H1 (cell line): Measurements from ENCODE around the gene MTNR1B. TPM values are rescaled to one million over a fixed set of nuclear protein-coding genes. Genes with fewer than 3 reads are reported as not detected.

ENCODE experiments used
- CTCF ChIA-PET: fragments of 300-600 bp; sonication (Branson Sonifier 250); formaldehyde crosslinking; loops from one replicate; lab custom pipeline; 2021; ENCODE audit not compliant: partially characterized antibody; lab: Charles Lee
- POLR2A ChIA-PET: fragments of 300-600 bp; sonication (Branson Sonifier 250); formaldehyde crosslinking; loops from one replicate; lab custom pipeline; 2021; ENCODE audit warnings: inconsistent platforms; ENCODE audit not compliant: partially characterized antibody; lab: Charles Lee
- DNase-seq, 2 experiments: peaks; one replicate each; pipeline versions ENCODE4 v3.0.0 to v3.0.0-alpha.2; 2010 to 2022; ENCODE audit warnings: low spot score in 2 of 2, low read depth in 1 of 2, mixed read lengths in 1 of 2
- FAIRE-seq: peaks from 2 replicates; lab custom pipeline; 2011; peaks lifted over from hg19 to GRCh38; lab: Jason Lieb, UNC
- H2AFZ ChIP-seq: 2 replicates; pipeline ENCODE4 v1.8.1; 2012; ENCODE audit warnings: low read length, inconsistent platforms
- H2AK5ac ChIP-seq: 2 replicates; pipeline ENCODE4 v1.6.1; 2013; ENCODE audit warnings: low read depth, low read length
- H2BK120ac ChIP-seq: replicated peaks from 2 replicates; pipeline ENCODE3; 2013; ENCODE audit warnings: low read depth, low read length, inconsistent platforms
- H2BK12ac ChIP-seq: 2 replicates; pipeline ENCODE4 v1.6.1; 2013; ENCODE audit warnings: low read depth, low read length
- H2BK15ac ChIP-seq: 2 replicates; pipeline ENCODE4 v1.6.1; 2013; ENCODE audit warnings: low read length
- H2BK20ac ChIP-seq: 2 replicates; pipeline ENCODE4 v1.6.1; 2013; ENCODE audit warnings: low read length
- H2BK5ac ChIP-seq: 2 replicates; pipeline ENCODE4 v1.6.1; 2013; ENCODE audit warnings: low read depth, low read length
- H3K14ac ChIP-seq: 2 replicates; pipeline ENCODE4 v1.6.1; 2013; ENCODE audit warnings: inconsistent platforms; ENCODE audit not compliant: insufficient read length
- H3K18ac ChIP-seq: 2 replicates; pipeline ENCODE4 v1.6.1; 2013; ENCODE audit warnings: low read length; ENCODE audit errors: extremely low read depth
- H3K23ac ChIP-seq: 2 replicates; pipeline ENCODE4 v1.6.1; 2013; ENCODE audit warnings: inconsistent platforms; ENCODE audit not compliant: insufficient read length
- H3K23me2 ChIP-seq: 2 replicates; pipeline ENCODE4 v1.6.1; 2013; ENCODE audit warnings: low read depth, low read length
- H3K27ac ChIP-seq: 2 replicates; pipeline ENCODE4 v1.6.1; 2011; ENCODE audit warnings: low read depth, low read length, inconsistent platforms
- H3K27me3 ChIP-seq, 4 experiments: replicated peaks in 1 of 4; 1 replicate in 1 of 4; 2 replicates in 3 of 4; pipeline versions ENCODE4 v1.6.1 to v1.8.1; 2011 to 2013; ENCODE audit warnings: low read length in 3 of 4, mild to moderate bottlenecking in 3 of 4, inconsistent platforms in 2 of 4, mixed read lengths in 2 of 4, moderate library complexity in 1 of 4; ENCODE audit not compliant: control insufficient read depth in 3 of 4, insufficient read depth in 3 of 4; ENCODE audit errors: extremely low read depth in 1 of 4
- H3K36me3 ChIP-seq, 4 experiments: 2 replicates each; pipeline versions ENCODE4 v1.6.1 to v1.8.1; 2011 to 2013; ENCODE audit warnings: mild to moderate bottlenecking in 4 of 4, low read length in 3 of 4, moderate library complexity in 2 of 4, control low read depth in 1 of 4, inconsistent platforms in 1 of 4; ENCODE audit not compliant: insufficient read depth in 4 of 4, control insufficient read depth in 2 of 4
- H3K4ac ChIP-seq: replicated peaks from 2 replicates; pipeline ENCODE3; 2013; ENCODE audit warnings: low read length, low read depth, mixed read lengths, inconsistent platforms; ENCODE audit not compliant: insufficient read length
- H3K4me1 ChIP-seq, 4 experiments: replicated peaks in 1 of 4; 1 replicate in 1 of 4; 2 replicates in 3 of 4; pipeline versions ENCODE4 v1.6.1 to v1.8.1; 2011 to 2013; ENCODE audit warnings: low read length in 3 of 4, inconsistent platforms in 2 of 4, mixed read lengths in 1 of 4; ENCODE audit not compliant: insufficient read depth in 4 of 4, control insufficient read depth in 3 of 4
- H3K4me2 ChIP-seq, 2 experiments: 2 replicates each; pipeline versions ENCODE4 v1.6.1 to v1.8.1; 2011 to 2013; ENCODE audit warnings: low read depth in 2 of 2, low read length in 2 of 2, control low read depth in 1 of 2, inconsistent platforms in 1 of 2, mild to moderate bottlenecking in 1 of 2; ENCODE audit not compliant: insufficient read depth in 1 of 2
- H3K4me3 ChIP-seq, 4 experiments: fragments of 200-600, 300-600 bp in 1 of 4; sonication (generic), shearing (Covaris generic), sonication (Bioruptor Twin) in 1 of 4; 2 replicates each; pipeline versions ENCODE4 v1.5.1 to v1.8.1; 2011 to 2016; ENCODE audit warnings: low read length in 4 of 4, low read depth in 3 of 4, control low read depth in 2 of 4, inconsistent platforms in 2 of 4, mild to moderate bottlenecking in 2 of 4, mixed read lengths in 1 of 4, moderate library complexity in 1 of 4; ENCODE audit not compliant: insufficient read depth in 2 of 4; ENCODE audit errors: extremely low read depth in 1 of 4
- H3K56ac ChIP-seq: replicated peaks from 2 replicates; pipeline ENCODE3; 2013; ENCODE audit warnings: low read depth, mild to moderate bottlenecking, mixed read lengths, low read length, inconsistent platforms; ENCODE audit not compliant: insufficient read length
- H3K79me1 ChIP-seq: 2 replicates; pipeline ENCODE4 v1.6.1; 2013; ENCODE audit warnings: low read depth, low read length, control low read depth
- H3K79me2 ChIP-seq, 2 experiments: 2 replicates each; pipeline versions ENCODE4 v1.6.1 to v1.8.1; 2012 to 2013; ENCODE audit warnings: low read length in 2 of 2, mild to moderate bottlenecking in 2 of 2, inconsistent platforms in 1 of 2; ENCODE audit not compliant: insufficient read depth in 2 of 2, control insufficient read depth in 1 of 2
- H3K9ac ChIP-seq, 4 experiments: replicated peaks in 1 of 4; 1 replicate in 1 of 4; 2 replicates in 3 of 4; pipeline versions ENCODE4 v1.6.1 to v1.8.1; 2011 to 2013; ENCODE audit warnings: low read depth in 3 of 4, low read length in 3 of 4, control low read depth in 2 of 4, mild to moderate bottlenecking in 2 of 4, moderate library complexity in 2 of 4, inconsistent platforms in 1 of 4; ENCODE audit errors: extremely low read depth in 1 of 4
- H3K9me3 ChIP-seq, 2 experiments: 2 replicates each; pipeline versions ENCODE4 v1.6.1 to v1.8.1; 2012 to 2013; ENCODE audit warnings: mild to moderate bottlenecking in 2 of 2, moderate library complexity in 2 of 2, control low read depth in 1 of 2, inconsistent platforms in 1 of 2, low read depth in 1 of 2, low read length in 1 of 2, mixed read lengths in 1 of 2; ENCODE audit not compliant: insufficient read depth in 2 of 2
- H4K20me1 ChIP-seq, 2 experiments: replicated peaks in 1 of 2; 2 replicates each; pipeline versions ENCODE3 to v1.8.1; 2011 to 2013; ENCODE audit warnings: inconsistent platforms in 2 of 2, low read length in 2 of 2, mild to moderate bottlenecking in 1 of 2; ENCODE audit not compliant: insufficient read depth in 2 of 2, control insufficient read depth in 1 of 2
- H4K5ac ChIP-seq: 2 replicates; pipeline ENCODE4 v1.6.1; 2013; ENCODE audit warnings: low read length, low read depth, mixed read lengths, inconsistent platforms; ENCODE audit not compliant: insufficient read length
- H4K8ac ChIP-seq: 2 replicates; pipeline ENCODE4 v1.8.0; 2013; ENCODE audit warnings: mild to moderate bottlenecking, moderate library complexity, low read length, inconsistent platforms; ENCODE audit not compliant: insufficient read depth; ENCODE audit errors: extremely low read depth
- H4K91ac ChIP-seq: replicated peaks from 2 replicates; pipeline ENCODE3; 2013; ENCODE audit warnings: low read length, mixed read lengths, inconsistent platforms; ENCODE audit not compliant: insufficient read length
- HDAC6 ChIP-seq: IDR thresholded peaks from one replicate; pipeline ENCODE4 v1.7.1; 2012; ENCODE audit warnings: low read depth, mild to moderate bottlenecking, inconsistent platforms, low read length, moderate library complexity
- KDM4A ChIP-seq: IDR thresholded peaks from one replicate; pipeline ENCODE4 v1.7.1; 2012; ENCODE audit warnings: low read depth, mild to moderate bottlenecking, moderate library complexity, low read length, inconsistent platforms; ENCODE audit not compliant: severe bottlenecking
- MAX ChIP-seq: IDR thresholded peaks from 2 replicates; pipeline ENCODE4 v1.6.1; 2012; ENCODE audit warnings: inconsistent platforms
- SRF ChIP-seq: IDR thresholded peaks from 2 replicates; pipeline ENCODE4 v1.6.1; 2011; ENCODE audit warnings: mild to moderate bottlenecking, low read depth, low read length, moderate library complexity
- WGBS, 2 experiments: shearing (Covaris generic) in 1 of 2; methylation state at CpG; one replicate each; pipeline versions ENCODE4 v1.1.6 to v1.1.7; 2013 to 2015; ENCODE audit warnings: low lambda C conversion rate in 2 of 2, mixed read lengths in 2 of 2, inconsistent platforms in 1 of 2, low coverage in 1 of 2, missing lambda C conversion rate in 1 of 2; ENCODE audit not compliant: insufficient replicate concordance in 2 of 2, insufficient coverage in 1 of 2, insufficient read length in 1 of 2; ENCODE audit errors: extremely low coverage in 1 of 2, missing lambda C conversion rate in 1 of 2; 5-methylcytosine and 5-hydroxymethylcytosine counted together
- polyA plus RNA-seq, 7 experiments: library from polyadenylated mRNA; depleted of rRNA in 3 of 7; stranded (reverse) in 5 of 7; unstranded in 2 of 7; fragments of >200 nt in 5 of 7; fragments of 200-250 nt in 2 of 7; gene quantifications; 1 replicate in 5 of 7; 2 replicates in 1 of 7; 4 replicates in 1 of 7; pipeline versions ENCODE4 v1.2.1 to v1.2.3, GENCODE V29; 2011 to 2013; ENCODE audit warnings: missing spikeins in 2 of 7, mixed read lengths in 2 of 7
- total RNA-seq: library from RNA; stranded (reverse); fragmentation: NEBNext Ultra II Directional; extraction: Animal tissue kit (Norgen Biotek cat#: 25700); gene quantifications from 2 replicates; pipeline ENCODE4 v1.2.1, GENCODE V29; 2021
- TF ChIP-seq, protein P1 (sequence below), 3 experiments: IDR thresholded peaks; 1 replicate in 2 of 3; 2 replicates in 1 of 3; pipeline versions ENCODE4 v1.5.1 to v1.6.1; 2011; ENCODE audit warnings: low read length in 3 of 3, mild to moderate bottlenecking in 3 of 3, inconsistent platforms in 2 of 3, low read depth in 1 of 3, moderate library complexity in 1 of 3; ENCODE audit not compliant: insufficient read depth in 1 of 3; ENCODE audit errors: control extremely low read depth in 1 of 3

Gene MTNR1B
- total and polyA plus RNA-seq, 2 of the 8 experiments (the other 6 are each of a cell fraction or from before 2014, with no cell fraction given) = 0.08 TPM; not detected in 1

- Histone ChIP-seq H3K9me3 (no peaks in the 10 kb centered on the region), H3K23ac (no peak overlapping the region), H4K8ac (no peak overlapping the region), H2BK5ac (no peak overlapping the region), H2BK20ac (no peak overlapping the region), H3K36me3 (no peaks in the 10 kb centered on the region), H3K23me2 (no peaks in the 10 kb centered on the region; the same call in 1 of the 2 replicates), H2AFZ (no peak overlapping the region), H3K4me3 (no peak overlapping the region), H2BK12ac (no peak overlapping the region), H4K5ac (no peak overlapping the region), H4K20me1 (no peaks in the 10 kb centered on the region), H2AK5ac (no peak overlapping the region), H3K27me3 (peaks cover 0 to 4% (median 3%) of the 10 kb centered on the region in 4 experiments; a peak in 6 of 7 replicates), H4K91ac (no peak overlapping the region), H2BK15ac (no peak overlapping the region), H3K18ac (no peak overlapping the region), H3K56ac (no peak overlapping the region), H2BK120ac (no peak overlapping the region), H3K9ac (no peak overlapping the region), H3K4ac (no peak overlapping the region), H3K27ac (no peak overlapping the region), H3K79me1 (no peaks in the 10 kb centered on the region), H3K14ac (no peak overlapping the region), H3K79me2 (no peaks in the 10 kb centered on the region), H3K4me2 (no peak overlapping the region), H3K4me1 (no peaks in the 10 kb centered on the region)
- ChIA-PET CTCF (no interaction called here), POLR2A (no interaction called here)
- FAIRE-seq (no peak), DNase-seq (no peak)
- TF ChIP-seq KDM4A (no peak), HDAC6 (no peak), SRF (no peak), MAX (no peak)
- TF ChIP-seq, protein P1, sequence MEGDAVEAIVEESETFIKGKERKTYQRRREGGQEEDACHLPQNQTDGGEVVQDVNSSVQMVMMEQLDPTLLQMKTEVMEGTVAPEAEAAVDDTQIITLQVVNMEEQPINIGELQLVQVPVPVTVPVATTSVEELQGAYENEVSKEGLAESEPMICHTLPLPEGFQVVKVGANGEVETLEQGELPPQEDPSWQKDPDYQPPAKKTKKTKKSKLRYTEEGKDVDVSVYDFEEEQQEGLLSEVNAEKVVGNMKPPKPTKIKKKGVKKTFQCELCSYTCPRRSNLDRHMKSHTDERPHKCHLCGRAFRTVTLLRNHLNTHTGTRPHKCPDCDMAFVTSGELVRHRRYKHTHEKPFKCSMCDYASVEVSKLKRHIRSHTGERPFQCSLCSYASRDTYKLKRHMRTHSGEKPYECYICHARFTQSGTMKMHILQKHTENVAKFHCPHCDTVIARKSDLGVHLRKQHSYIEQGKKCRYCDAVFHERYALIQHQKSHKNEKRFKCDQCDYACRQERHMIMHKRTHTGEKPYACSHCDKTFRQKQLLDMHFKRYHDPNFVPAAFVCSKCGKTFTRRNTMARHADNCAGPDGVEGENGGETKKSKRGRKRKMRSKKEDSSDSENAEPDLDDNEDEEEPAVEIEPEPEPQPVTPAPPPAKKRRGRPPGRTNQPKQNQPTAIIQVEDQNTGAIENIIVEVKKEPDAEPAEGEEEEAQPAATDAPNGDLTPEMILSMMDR (IDR thresholded peaks at IDR 0.05; ENCODE audit: control extremely low read depth in 1 of 3, insufficient read depth in 1 of 3, low read depth in 1 of 3, low read length in 3 of 3) = no peak
- 84% methylated on average over 3 of the region's 3 CpGs; no CpG with 5 or more reads in 1 of the 2 experiments for whole genome bisulfite sequencing, 2 experiments
Observed at GRCh38 chr11:92975285-92975684, 5.8 kb downstream of the MTNR1B start.
